Chondrocyte (in vitro differentiated cells): Measurements from ENCODE around the gene KRT26. TPM values are rescaled to one million over a fixed set of nuclear protein-coding genes. Genes with fewer than 3 reads are reported as not detected.

Source experiments
- DNase-seq: peaks from one replicate; pipeline ENCODE4 v3.0.0; 2021; ENCODE audit warnings: mixed read lengths, low spot score
- H3K27ac Mint-ChIP-seq: one replicate; pipeline ENCODE4 v1.8.0; 2021; ENCODE audit warnings: mild to moderate bottlenecking, moderate library complexity, mixed read lengths; ENCODE audit not compliant: unreplicated experiment
- H3K27me3 Mint-ChIP-seq: 2 replicates; pipeline ENCODE4 v1.8.0; 2021; ENCODE audit warnings: low read depth, mixed read lengths
- H3K36me3 Mint-ChIP-seq: 2 replicates; pipeline ENCODE4 v1.8.0; 2021; ENCODE audit warnings: low read depth, mixed read lengths
- H3K4me1 Mint-ChIP-seq: 2 replicates; pipeline ENCODE4 v1.8.0; 2021; ENCODE audit warnings: low read depth, mild to moderate bottlenecking, mixed read lengths
- H3K4me3 Mint-ChIP-seq: one replicate; pipeline ENCODE4 v1.8.0; 2021; ENCODE audit warnings: mild to moderate bottlenecking, moderate library complexity, mixed read lengths; ENCODE audit not compliant: unreplicated experiment
- H3K9me3 Mint-ChIP-seq: 2 replicates; pipeline ENCODE4 v1.8.0; 2021; ENCODE audit warnings: low read depth, mixed read lengths
- total RNA-seq: library from RNA; stranded (reverse); gene quantifications from 3 replicates; pipeline ENCODE4 v1.2.1, GENCODE V29; 2021
- TF ChIP-seq, protein P1 (sequence below): fragments of 200-600 bp; sonication (generic); IDR thresholded peaks from 2 replicates; pipeline ENCODE4 v1.5.0; 2021; ENCODE audit warnings: antibody characterized with exemption, mild to moderate bottlenecking, moderate library complexity

KRT26 gene
- total RNA-seq, 1 donor from 2014 or later = not detected

DNA sequence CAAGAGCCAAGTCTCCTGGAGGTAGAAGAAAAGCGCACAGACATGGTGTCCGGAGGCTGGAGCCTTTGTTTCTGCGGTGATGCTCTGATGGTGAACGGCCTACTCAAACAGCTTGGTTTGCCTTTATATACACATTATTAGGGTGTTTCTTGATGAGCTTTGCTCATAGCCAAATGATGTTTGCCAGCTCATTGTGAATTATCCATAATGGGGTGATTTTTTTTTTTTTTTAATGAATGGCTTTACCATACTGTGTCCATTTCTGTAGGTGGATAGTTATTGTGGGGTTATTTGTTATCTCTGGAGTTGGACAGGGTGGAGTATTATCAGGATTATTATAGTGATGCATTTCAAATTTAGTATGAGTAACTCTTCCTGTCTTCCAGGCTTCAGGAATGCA is 10.4 kb upstream of the KRT26 start, which contains the start of gene KRT27:
TSS of gene KRT27 (minus strand) at position 101 of the 400 bp plus-strand sequence. CDS start at position 44, 57 bp downstream.
- Mint-ChIP-seq H3K4me1 (no peaks in the 10 kb centered on the region), H3K4me3 (no peak within 1 kb of the TSS), H3K27me3 (peaks cover 43% of the 10 kb centered on the region)

DNA sequence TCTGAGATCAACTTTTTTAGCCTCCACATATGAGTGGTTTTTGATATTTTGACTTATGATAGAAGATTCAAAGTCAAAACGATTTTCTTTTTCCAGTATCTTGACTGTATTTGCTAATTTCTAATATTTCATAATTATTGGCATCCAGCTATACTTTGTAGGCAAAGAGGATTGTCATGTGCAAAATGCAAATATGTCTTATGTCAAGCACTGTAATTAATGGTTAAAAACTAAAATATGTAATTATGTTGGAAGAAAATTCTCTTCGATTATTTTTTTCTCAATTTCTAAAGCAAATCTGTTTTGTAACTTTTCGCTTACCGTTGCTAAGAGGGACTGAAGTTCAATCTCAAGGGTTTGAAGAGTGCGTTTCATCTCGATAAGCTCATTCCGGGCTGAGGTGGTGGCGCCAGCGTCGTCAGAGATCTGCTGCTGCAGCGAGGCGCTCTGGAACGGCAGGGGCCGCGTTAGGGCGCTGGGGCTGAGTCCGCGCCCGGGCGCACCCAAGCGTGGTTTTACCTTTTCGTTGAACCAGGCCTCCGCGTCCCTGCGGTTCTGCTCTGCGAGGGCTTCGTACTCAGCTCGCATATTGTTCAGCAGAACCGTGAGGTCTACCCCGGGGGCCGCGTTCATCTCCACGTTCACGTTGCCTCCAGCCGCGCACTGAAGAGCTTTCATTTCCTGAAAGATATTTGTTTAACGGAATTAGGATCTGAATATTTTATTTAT is 7.3 kb upstream of the KRT26 start:
- no peaks in the 10 kb centered on the region for H3K36me3 Mint-ChIP-seq
- TF ChIP-seq, protein P1, sequence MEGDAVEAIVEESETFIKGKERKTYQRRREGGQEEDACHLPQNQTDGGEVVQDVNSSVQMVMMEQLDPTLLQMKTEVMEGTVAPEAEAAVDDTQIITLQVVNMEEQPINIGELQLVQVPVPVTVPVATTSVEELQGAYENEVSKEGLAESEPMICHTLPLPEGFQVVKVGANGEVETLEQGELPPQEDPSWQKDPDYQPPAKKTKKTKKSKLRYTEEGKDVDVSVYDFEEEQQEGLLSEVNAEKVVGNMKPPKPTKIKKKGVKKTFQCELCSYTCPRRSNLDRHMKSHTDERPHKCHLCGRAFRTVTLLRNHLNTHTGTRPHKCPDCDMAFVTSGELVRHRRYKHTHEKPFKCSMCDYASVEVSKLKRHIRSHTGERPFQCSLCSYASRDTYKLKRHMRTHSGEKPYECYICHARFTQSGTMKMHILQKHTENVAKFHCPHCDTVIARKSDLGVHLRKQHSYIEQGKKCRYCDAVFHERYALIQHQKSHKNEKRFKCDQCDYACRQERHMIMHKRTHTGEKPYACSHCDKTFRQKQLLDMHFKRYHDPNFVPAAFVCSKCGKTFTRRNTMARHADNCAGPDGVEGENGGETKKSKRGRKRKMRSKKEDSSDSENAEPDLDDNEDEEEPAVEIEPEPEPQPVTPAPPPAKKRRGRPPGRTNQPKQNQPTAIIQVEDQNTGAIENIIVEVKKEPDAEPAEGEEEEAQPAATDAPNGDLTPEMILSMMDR = no peak
- H3K4me1 Mint-ChIP-seq = no peaks in the 10 kb centered on the region
- no peak overlapping the region for H3K27ac Mint-ChIP-seq
- DNase-seq = no peak
- H3K27me3 Mint-ChIP-seq = peaks cover 57% of the 10 kb centered on the region
- H3K4me3 Mint-ChIP-seq = no peak overlapping the region
- no peaks in the 10 kb centered on the region for H3K9me3 Mint-ChIP-seq

More for the DNA sequence above, 10.4 kb upstream of the KRT26 start, which contains the start of gene KRT27:
- TF ChIP-seq, protein P1 = no peak
- no peak for DNase-seq
- Mint-ChIP-seq H3K27ac (no peak within 1 kb of the TSS), H3K36me3 (no peaks in the 10 kb centered on the region), H3K9me3 (no peaks in the 10 kb centered on the region)

DNA sequence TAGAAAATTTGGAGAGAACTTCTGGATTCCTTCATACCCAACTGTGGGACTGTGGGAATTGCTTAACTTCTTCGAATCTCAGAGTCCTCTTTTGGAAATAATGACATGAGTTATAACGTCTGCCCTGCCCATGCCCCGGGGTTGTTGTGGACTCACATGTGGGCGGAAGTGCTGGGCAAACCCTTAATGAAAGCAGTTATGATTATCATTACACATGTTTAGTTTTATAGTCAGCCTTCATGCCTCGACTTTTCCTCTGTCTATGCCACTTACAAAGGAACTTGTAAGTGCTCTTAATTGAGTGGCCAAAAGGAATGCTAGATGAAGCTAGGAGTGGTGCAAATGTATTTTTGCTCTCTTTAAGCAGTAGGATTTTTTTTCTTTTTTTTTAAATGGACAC is 6.5 kb upstream of the KRT26 start:
- peaks cover 55% of the 10 kb centered on the region for H3K27me3 Mint-ChIP-seq
- no peak for DNase-seq
- no peaks in the 10 kb centered on the region for H3K36me3 Mint-ChIP-seq
- no peak overlapping the region for H3K27ac Mint-ChIP-seq
- no peak overlapping the region for H3K4me3 Mint-ChIP-seq
- H3K9me3 Mint-ChIP-seq = no peaks in the 10 kb centered on the region
- TF ChIP-seq, protein P1 = no peak
- no peaks in the 10 kb centered on the region for H3K4me1 Mint-ChIP-seq

DNA sequence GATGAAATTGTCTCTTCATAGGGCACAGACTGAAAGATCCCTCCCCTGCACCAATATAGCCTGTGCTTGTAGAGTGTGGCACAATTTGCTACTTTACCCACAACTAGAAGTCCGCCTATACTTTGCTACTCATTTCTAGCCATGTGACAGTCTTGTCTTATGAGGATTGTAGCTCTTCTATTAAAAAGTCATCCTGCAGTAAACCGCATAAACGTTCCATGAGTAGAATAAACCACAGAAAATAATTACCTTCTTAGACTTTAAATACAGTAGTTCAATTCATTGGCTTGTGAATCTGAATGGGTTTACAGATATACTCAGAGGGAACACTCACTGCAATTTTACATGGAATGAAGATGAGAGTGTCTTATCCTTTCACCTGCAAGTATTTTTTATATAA is 6.0 kb upstream of the KRT26 start:
- H3K4me1 Mint-ChIP-seq = no peaks in the 10 kb centered on the region

DNA sequence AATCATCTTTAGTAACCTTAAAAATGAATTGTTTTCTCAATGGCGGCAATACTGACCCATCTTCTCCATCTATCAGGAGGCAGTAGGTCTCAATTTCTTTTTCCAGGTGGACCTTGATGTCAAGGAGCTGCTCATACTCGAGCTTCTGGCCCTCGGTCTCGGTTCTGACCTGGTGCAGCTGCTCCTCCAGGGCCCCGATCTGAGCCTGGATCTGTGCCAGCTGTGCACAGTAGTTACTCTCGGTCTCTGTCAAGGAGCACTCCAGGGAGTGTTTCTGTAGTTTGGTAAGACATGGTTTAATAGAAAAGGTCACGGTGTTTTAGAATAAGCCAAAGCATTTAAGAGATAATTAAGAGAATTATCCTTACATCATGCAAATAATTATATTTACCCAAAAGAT is 5.5 kb upstream of the KRT26 start:
- Mint-ChIP-seq H3K27ac (no peak overlapping the region), H3K27me3 (peaks cover 56% of the 10 kb centered on the region), H3K4me1 (no peaks in the 10 kb centered on the region), H3K9me3 (no peaks in the 10 kb centered on the region), H3K4me3 (no peak overlapping the region), H3K36me3 (no peaks in the 10 kb centered on the region)
- TF ChIP-seq, protein P1 = no peak
- DNase-seq = no peak

More for the DNA sequence above, 6.0 kb upstream of the KRT26 start:
- Mint-ChIP-seq H3K27me3 (peaks cover 51% of the 10 kb centered on the region), H3K4me3 (no peak overlapping the region), H3K27ac (no peak overlapping the region), H3K9me3 (no peaks in the 10 kb centered on the region), H3K36me3 (no peaks in the 10 kb centered on the region)
- DNase-seq = no peak
- TF ChIP-seq, protein P1 = no peak
